Fibroblast of lung (primary cell): Measurements from ENCODE around the gene SMIM38. TPM values are rescaled to one million over a fixed set of nuclear protein-coding genes. Genes with fewer than 3 reads are reported as not detected.

ENCODE experiments used
- DNase-seq, 2 donors: peaks; one replicate each; pipeline versions ENCODE4 v3.0.0 to v3.0.0-alpha.2; 2010; ENCODE audit warnings: low read depth in 2 of 2
- H2AFZ ChIP-seq: 2 replicates; pipeline ENCODE4 v1.5.1; 2012; ENCODE audit warnings: low read length, control low read depth, inconsistent platforms
- H3K27ac ChIP-seq: 2 replicates; pipeline ENCODE4 v1.5.1; 2011; ENCODE audit warnings: low read length, control low read depth; ENCODE audit not compliant: insufficient read depth
- H3K27me3 ChIP-seq: 2 replicates; pipeline ENCODE4 v1.5.1; 2011; ENCODE audit warnings: mild to moderate bottlenecking, low read length; ENCODE audit not compliant: control insufficient read depth, insufficient read depth
- H3K36me3 ChIP-seq: 2 replicates; pipeline ENCODE4 v1.5.1; 2011; ENCODE audit warnings: low read length; ENCODE audit not compliant: control insufficient read depth, insufficient read depth
- H3K4me1 ChIP-seq: 2 replicates; pipeline ENCODE4 v1.5.1; 2011; ENCODE audit warnings: low read length; ENCODE audit not compliant: control insufficient read depth, insufficient read depth; ENCODE audit errors: extremely low read depth
- H3K4me2 ChIP-seq: 2 replicates; pipeline ENCODE4 v1.5.1; 2011; ENCODE audit warnings: low read length, control low read depth; ENCODE audit not compliant: insufficient read depth; ENCODE audit errors: extremely low read depth
- H3K4me3 ChIP-seq, 4 experiments: fragments of 200-600 bp in 1 of 4; sonication (generic) in 1 of 4; replicated peaks in 1 of 4; 2 replicates each; pipeline ENCODE4 v1.5.1; 2011 to 2016; ENCODE audit warnings: low read length in 4 of 4, low read depth in 3 of 4, mild to moderate bottlenecking in 3 of 4, control low read depth in 2 of 4, inconsistent platforms in 1 of 4, mixed read lengths in 1 of 4; ENCODE audit not compliant: insufficient read depth in 1 of 4; ENCODE audit errors: control extremely low read depth in 1 of 4
- H3K79me2 ChIP-seq: 2 replicates; pipeline ENCODE4 v1.5.1; 2012; ENCODE audit warnings: mild to moderate bottlenecking, low read length, inconsistent platforms; ENCODE audit not compliant: control insufficient read depth, insufficient read depth
- H3K9ac ChIP-seq: 2 replicates; pipeline ENCODE4 v1.5.1; 2011; ENCODE audit warnings: mild to moderate bottlenecking, low read length, control low read depth; ENCODE audit not compliant: insufficient read depth
- H3K9me3 ChIP-seq: 2 replicates; pipeline ENCODE4 v1.5.1; 2012; ENCODE audit warnings: low read depth, low read length; ENCODE audit not compliant: control insufficient read depth, insufficient read depth
- H4K20me1 ChIP-seq: 2 replicates; pipeline ENCODE4 v1.5.1; 2011; ENCODE audit warnings: low read length; ENCODE audit not compliant: control insufficient read depth, insufficient read depth; ENCODE audit errors: extremely low read depth
- EZH2 ChIP-seq: IDR thresholded peaks from 2 replicates; pipeline ENCODE4 v1.5.1; 2012; ENCODE audit warnings: low read length, control low read depth, mild to moderate bottlenecking; ENCODE audit errors: missing control alignments
- polyA plus RNA-seq, 2 donors: library from polyadenylated mRNA; depleted of rRNA in 1 of 2; stranded (reverse) in 1 of 2; unstranded in 1 of 2; fragments of >200 nt; gene quantifications; 2 replicates each; pipeline ENCODE4 v1.2.1, GENCODE V29; 2011 to 2012; ENCODE audit warnings: missing spikeins in 1 of 2
- total RNA-seq: library from RNA; depleted of rRNA; stranded (reverse); fragments of >200 nt; gene quantifications from 2 replicates; pipeline ENCODE4 v1.2.1, GENCODE V29; 2014
- TF ChIP-seq, protein P1 (sequence below), 2 donors: IDR thresholded peaks in 1 of 2; conservative IDR thresholded peaks in 1 of 2; 1 replicate in 1 of 2; 2 replicates in 1 of 2; pipeline ENCODE4 v1.5.1; 2011 to 2012; ENCODE audit warnings: low read length in 2 of 2, control low read depth in 1 of 2, inconsistent platforms in 1 of 2, low read depth in 1 of 2, mild to moderate bottlenecking in 1 of 2

Gene SMIM38
- total and polyA plus RNA-seq, 2 donors (not counting 1 experiment from before 2014, with no cell fraction given) = 0.06 to 0.33 TPM

DNA sequence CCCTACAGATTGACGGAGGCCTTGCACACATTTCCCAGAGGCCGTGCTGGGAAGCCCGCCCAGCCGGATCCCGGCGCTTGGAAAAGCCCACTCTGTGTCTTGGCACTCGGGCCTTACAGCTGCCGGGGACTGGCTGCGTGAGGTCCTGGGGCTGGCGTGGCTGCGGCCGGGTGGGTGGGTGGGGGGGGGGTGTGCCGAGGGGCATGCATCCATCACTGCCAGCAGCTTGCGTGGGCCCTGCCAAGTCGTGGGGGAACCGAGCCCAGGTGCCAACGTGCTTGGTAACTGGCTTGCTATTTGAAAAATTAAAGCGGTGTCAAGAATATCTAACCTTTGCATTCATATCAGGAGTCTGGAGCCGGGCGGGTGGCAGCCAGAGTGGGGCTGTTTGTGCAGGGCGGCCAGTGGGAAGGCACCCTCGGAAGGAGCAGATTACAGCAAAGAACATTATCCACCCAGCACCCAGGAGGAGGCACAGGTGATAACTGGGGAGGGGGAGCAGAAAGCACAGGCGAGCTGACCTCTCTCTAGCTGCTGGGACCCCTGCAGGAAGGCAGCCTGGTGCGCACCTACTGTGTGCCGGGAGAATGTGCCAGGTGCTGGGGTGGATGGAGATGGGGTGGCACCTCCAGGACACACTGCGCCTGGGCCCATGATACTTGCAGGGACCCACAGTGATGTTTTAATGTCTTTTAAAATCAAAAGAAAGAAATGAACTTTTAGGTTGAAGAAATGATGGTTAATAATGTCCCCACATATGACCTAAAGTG lies 28.5 kb upstream of the SMIM38 start:
- Histone ChIP-seq H3K4me2 (no peak overlapping the region), H3K4me3 (no peak overlapping the region), H2AFZ (no peak overlapping the region), H3K36me3 (no peaks in the 10 kb centered on the region), H3K9ac (no peak overlapping the region), H4K20me1 (no peaks in the 10 kb centered on the region), H3K27me3 (peaks cover 2% of the 10 kb centered on the region), H3K9me3 (no peaks in the 10 kb centered on the region), H3K27ac (no peak overlapping the region), H3K79me2 (no peaks in the 10 kb centered on the region), H3K4me1 (peaks cover 15% of the 10 kb centered on the region)
- DNase-seq = peak in 1 of 2 donors; percentile 47
- TF ChIP-seq EZH2 = no peak
- TF ChIP-seq, protein P1, sequence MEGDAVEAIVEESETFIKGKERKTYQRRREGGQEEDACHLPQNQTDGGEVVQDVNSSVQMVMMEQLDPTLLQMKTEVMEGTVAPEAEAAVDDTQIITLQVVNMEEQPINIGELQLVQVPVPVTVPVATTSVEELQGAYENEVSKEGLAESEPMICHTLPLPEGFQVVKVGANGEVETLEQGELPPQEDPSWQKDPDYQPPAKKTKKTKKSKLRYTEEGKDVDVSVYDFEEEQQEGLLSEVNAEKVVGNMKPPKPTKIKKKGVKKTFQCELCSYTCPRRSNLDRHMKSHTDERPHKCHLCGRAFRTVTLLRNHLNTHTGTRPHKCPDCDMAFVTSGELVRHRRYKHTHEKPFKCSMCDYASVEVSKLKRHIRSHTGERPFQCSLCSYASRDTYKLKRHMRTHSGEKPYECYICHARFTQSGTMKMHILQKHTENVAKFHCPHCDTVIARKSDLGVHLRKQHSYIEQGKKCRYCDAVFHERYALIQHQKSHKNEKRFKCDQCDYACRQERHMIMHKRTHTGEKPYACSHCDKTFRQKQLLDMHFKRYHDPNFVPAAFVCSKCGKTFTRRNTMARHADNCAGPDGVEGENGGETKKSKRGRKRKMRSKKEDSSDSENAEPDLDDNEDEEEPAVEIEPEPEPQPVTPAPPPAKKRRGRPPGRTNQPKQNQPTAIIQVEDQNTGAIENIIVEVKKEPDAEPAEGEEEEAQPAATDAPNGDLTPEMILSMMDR (conservative IDR thresholded peaks at IDR 0.05 in 1 of 2, IDR thresholded peaks at IDR 0.05 in 1 of 2; ENCODE audit: low read depth in 1 of 2, low read length in 2 of 2) = no peak

DNA sequence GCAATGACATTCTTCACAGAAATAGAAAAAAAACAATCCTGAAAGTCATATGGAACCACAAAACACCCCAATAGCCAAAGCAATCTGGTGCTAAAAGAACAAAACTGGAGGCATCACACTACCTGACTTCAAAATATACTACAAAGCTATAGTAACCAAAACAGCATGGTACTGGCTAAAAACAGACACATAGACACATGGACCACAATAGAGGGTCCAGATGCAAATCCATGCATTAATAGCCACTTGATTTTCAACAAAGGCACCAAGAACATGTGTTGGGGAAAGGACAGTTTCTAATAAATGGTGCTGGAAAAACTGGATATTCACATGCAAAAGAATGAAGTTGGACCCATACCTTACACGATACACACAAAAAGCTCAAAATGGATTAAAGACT lies 27.9 kb upstream of the SMIM38 start:
- Histone ChIP-seq H3K9me3 (no peaks in the 10 kb centered on the region), H3K36me3 (no peaks in the 10 kb centered on the region), H3K27ac (no peak overlapping the region), H3K79me2 (no peaks in the 10 kb centered on the region), H3K9ac (no peak overlapping the region), H3K4me2 (no peak overlapping the region), H3K27me3 (peaks cover 2% of the 10 kb centered on the region), H3K4me1 (peaks cover 11% of the 10 kb centered on the region), H3K4me3 (no peak overlapping the region), H2AFZ (no peak overlapping the region), H4K20me1 (no peaks in the 10 kb centered on the region)
- no peak for DNase-seq
- TF ChIP-seq, protein P1 (conservative IDR thresholded peaks at IDR 0.05 in 1 of 2, IDR thresholded peaks at IDR 0.05 in 1 of 2; ENCODE audit: low read depth in 1 of 2, low read length in 2 of 2) = no peak
- TF ChIP-seq EZH2 = no peak

DNA sequence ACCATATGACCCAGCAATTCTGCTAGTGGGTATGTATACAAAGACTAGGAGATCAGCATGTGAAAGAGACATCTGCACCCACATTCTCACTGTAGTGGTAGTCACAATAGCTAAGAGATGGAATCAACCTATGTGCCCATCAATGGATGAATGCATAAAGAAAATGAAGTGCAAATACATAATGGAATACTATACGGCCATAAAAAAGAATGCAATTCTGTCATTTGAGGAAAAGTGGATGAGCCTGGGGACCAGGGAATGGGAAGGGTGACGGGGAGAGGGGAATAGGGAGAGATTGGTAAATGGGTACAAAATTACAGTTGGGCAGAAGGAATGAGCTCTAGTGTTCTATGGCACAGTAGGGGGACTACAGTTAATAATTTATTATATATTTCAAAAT lies 26.7 kb upstream of the SMIM38 start:
- H3K79me2 ChIP-seq = no peaks in the 10 kb centered on the region
- H2AFZ ChIP-seq = no peak overlapping the region
- no peak overlapping the region for H3K27ac ChIP-seq
- peaks cover 2% of the 10 kb centered on the region for H3K27me3 ChIP-seq
- H4K20me1 ChIP-seq = no peaks in the 10 kb centered on the region
- H3K4me1 ChIP-seq = peaks cover 4% of the 10 kb centered on the region
- no peak overlapping the region for H3K4me3 ChIP-seq
- no peak for DNase-seq
- H3K9ac ChIP-seq = no peak overlapping the region
- TF ChIP-seq EZH2 = no peak
- no peaks in the 10 kb centered on the region for H3K36me3 ChIP-seq
- H3K9me3 ChIP-seq = no peaks in the 10 kb centered on the region
- no peak overlapping the region for H3K4me2 ChIP-seq
